ENCODE data around the gene CHST6.
"Not testable (repeated sequence)": the region's sequence is repeated elsewhere in the genome, so short reads cannot be mapped to it uniquely, and the experiment has no call there.

Gene CHST6

DNA sequence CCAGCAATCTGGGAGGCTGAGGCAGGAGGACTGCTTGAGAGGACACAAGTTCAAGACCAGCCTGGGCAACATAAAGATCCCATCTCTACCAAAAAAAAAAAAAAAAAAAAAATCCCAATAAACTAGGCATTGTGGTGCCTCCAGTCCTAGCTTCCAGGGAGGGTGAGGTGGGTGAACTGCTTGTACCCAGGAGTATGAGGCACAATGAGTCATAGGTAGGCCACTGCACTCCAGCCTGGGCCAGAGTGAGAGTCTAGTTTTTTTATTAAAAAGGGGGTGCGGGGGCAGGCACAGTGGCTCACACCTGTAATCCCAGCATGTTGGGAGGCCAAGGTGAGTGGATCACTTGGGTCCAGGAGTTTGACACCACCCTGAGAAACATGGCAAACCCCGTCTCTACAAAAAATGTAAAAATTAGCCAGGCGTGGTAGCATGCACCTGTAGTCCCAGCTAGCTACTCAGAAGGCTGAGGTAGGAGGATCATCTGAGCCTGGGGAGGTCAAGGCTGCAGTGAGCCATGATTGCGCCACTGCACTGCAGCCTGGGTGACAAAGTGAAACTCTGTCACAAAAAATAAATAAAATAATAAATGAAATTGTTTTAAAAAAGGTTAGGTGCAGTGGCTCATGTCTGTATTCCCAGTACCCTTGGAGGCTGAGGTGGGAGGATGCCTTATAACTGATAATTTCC is 7.8 kb upstream of the CHST6 start:
- DNase-seq: no peak

DNA sequence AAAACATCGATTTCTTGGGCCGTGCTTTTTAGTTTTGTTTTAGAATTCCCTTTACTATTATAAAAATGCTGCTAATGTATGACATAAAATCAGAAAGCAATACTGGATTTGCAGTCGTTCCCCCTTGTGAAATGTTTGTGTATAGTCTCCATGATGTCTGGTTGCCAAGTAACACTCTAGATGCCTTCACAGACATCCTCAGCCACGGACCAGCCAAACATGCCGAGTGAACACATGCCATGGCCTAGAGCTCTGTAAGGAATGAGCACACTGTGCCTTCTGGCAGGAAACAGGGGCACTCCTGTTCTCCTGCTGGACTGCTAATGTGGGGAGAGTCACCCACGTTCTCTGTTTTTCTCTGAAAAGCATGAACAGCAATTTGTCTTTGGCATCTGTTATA is 6.6 kb upstream of the CHST6 start:
- DNase-seq: not testable (repeated sequence)

DNA sequence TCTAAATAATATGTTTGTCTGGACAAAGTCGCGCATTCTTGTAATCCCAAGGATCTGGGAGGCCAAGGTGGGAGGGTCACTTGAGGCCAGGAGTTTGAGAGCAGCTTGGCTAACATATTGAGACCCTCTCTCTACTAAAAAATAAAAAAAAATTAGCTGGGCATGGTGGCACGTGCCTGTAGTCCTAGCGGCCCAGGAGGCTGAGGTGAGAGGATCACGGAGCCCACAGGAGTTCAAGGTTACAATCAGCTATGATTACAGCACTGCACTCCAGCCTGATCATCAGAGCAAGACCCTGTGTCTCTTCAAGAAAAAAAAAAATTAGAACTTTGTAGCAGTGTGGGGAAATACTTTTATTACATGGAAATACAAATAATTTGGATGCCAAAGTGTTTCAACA is 6.1 kb upstream of the CHST6 start:
- no peak for DNase-seq

DNA sequence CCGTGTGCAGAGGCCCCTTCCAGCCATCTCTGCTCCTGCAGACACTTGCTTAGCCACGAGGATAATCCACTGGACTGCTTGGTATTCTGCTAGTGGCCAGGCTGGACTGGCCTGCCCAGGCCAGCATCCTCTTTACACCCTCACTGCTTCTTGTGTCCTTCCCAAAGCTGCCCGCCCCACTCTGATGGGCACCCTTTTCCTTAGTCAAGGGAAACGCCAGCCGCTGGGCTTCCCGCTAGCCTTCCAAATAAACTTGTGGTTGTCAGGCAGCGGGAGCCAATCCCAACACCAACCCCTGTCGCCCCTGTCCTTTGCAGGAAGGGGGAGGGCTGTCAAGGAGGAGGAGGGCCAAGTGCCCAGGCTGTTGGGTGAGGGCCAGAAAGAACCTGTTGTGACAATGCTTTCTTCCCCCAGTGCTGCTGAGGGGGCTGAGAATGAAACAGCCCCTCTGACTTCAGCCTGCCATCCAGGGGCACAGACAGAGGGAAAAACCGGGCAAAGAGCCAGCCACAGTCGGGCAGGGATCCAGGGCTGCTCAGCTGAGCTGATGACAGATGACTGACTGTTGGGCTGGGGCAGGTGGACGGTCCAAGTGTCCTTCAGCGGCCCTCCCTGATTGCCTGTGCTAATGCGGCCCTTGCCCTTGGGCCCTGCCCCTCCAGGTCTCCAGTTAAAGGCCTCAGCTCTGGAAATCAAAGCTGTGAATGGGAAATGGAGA is 3.5 kb upstream of the CHST6 start:
- not testable (repeated sequence) for DNase-seq

DNA sequence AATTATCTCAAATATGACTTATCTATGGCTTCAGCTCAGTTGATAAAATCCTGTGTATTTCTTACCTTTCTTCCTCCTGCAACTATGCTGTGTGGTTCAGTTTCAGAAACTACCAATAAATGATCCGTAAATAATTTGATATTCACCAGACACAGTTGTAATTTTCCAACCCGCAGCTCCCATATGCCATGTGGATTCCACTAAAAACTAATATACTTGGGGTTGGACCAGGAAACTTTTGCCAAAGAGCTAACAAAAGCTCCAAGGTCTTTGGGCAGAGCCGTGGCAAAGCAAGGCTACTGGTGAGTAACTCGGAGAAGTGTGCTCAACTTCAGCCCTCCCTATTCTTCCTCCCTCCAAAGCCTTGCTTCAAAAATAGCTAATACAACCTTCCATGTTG is 2.3 kb upstream of the CHST6 start:
- no peak for DNase-seq

DNA sequence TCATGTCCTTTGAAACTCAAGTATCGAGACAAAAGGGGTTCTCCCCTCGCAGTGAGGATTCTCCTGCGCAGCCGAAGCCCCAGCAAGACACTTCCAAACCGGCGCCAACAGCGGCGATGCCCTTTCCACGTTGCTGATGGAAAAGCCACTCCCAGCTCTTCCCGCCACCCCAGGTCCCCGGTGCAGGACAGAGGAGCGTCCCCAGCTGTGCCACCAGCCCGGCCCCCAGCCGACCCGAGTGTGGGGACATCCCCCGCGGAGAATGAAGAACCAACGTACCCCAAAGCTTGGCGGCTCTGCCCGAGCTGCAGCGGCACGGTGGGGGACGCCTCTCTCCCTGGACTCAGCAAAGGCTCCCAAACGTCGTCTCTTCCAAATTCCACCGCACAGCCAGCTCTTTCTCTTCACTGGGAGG is 573 bp downstream of the CHST6 start:
- no peak for DNase-seq

DNA sequence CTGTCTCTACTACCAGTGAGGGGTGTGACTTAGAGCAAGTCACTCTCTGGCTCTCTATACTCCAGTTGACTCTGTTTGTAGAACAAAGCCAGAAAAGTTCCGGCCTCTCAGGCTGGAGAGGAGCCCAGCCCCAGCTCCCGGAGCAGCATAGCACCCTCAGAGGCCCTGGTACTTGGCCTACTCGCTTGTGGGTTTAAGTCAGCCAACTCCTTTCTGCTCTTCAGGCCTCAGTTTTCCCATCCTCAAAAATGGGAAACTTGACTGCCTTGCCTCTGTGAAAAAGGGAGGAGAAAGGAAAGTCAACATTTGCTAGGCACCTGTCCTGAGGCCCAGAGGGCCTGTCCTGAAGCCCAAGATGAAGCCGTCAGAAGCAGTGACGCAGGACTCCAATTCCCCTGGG is 1.1 kb downstream of the CHST6 start:
- DNase-seq: no peak

DNA sequence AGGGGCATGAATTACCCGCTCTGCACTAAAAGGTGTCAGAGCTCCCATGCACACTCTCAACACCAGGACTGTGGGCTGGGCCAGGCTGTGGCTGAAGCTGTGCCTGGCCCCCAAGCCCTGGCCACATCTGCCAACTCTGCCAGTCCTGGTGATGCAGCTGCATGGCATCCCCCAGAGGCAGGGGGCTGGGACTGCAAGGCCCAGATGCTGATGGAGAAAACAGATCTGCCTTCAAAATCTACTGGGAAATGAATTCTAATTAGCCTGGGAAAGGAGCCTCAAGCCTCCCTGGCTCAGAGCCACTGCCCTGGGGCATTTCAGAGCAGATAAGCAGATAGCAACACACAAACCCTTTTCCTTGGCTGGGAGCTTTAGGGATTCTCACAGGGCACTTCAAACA is 3.4 kb downstream of the CHST6 start:
- DNase-seq: no peak

DNA sequence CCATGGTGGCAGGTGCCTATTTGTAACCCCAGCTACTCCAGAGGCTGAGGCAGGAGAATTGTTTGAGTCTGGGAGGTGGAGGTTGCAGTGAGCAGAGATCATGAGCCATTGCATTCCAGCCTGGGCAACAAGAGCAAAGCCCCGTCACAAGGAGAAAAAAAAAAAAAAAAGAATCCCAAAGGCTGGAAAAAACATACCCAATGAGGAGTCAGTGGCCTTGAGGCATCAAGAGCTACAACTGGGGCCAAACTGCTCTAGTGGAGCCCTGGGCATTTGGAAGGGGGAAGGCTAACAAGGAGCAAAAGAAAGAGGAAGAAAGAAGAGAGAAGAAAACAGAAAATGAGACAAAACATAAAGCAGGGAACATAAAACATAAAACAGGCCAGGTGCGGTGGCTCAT is 6.9 kb downstream of the CHST6 start:
- no peak for DNase-seq

DNA sequence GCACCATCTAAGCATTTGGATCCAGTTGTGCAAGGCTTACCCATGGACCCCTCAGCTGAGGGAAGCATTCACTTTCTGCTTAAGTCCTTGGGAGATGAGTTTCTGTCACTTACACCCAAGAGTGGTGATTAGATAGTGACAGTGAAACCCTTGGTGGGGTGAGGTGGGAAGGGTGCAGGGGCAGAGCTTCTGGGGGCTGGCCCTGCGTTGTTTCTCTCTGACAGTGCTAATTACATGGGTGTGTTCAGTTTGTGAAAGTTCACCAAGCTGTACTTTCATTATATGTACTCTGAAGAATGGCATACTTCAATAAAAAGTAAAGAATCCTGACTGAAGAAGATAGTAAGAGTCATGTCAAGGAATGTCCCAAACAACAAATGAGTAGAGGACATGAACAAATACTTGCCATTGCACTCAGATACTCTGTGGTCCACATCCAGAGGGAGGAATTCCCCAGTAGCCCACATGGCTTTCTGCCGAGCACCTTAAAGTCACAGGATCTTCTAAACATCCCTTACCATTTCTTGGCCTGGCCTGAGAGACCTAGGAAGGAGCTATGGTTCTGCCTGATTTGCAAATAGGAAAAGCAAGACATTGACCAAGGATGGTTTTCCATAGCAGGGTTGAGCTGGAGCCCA is 8.4 kb downstream of the CHST6 start:
- DNase-seq: no peak

DNA sequence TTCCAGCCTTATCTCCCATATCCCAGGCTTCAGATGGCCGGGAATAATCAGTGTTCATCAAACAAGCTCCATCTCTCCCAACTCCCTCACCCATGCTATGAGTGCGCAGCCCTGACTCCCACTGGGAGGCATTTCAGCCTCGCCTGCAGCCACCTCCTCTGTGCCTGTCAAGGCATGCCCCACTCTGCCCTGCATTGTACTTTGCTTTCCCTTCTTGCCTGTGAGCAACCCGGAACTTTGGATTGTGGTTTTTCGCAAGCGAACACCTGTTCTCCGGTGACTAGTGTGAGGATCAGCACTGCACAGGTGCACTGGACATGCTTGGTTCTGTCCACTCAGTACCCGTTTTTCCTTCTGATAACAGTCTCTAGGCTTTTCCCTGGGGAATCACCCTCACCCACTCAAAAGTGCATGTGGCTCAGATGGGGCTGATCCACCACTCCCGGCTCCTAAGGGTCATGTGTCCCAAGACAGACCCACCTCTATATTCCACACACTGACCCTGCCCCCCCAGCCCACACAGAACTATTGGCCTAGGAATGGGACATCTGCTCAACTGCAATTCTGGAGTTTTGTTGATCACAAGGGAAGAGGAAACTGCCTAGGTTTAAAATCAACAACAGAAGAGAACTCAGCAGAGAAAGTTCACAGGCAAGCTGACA is 9.1 kb downstream of the CHST6 start:
- no peak for DNase-seq

DNA sequence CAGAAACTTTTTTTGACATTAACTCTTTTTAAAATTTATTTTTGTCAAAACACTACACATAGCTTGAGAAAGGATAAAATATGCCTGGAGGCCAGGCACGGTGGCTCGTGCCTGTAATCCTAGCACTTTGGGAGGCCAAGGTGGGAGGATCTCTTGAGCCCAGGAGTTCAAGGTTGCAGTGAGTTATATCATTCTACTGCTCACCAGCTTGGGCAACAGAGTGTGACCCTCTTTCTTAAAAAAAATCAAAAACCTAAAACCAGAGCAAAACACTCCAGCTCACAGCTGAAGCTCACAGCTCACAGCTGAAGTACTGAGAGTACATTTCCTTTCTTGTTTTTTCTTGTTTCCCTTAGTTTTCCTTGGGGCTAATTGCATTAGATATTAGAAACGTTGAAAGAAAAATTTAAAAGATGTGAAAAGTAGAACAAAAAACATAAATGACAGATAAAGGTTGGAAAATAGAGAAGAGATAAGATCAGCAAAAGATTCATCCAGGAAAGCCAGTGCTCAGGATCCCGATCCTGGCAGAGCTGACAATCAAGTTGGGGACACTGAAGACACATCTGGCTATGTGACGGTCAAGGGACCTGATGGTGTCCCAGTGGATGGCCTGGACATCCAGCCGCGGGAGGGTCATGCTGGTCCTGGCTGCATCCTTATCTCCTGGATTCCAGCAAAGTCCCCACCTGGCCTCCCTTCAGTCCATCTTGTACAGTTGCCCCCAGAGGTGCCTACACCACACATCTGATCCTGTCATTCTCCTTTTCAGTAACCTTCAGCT is 9.8 kb downstream of the CHST6 start:
- no peak for DNase-seq

DNA sequence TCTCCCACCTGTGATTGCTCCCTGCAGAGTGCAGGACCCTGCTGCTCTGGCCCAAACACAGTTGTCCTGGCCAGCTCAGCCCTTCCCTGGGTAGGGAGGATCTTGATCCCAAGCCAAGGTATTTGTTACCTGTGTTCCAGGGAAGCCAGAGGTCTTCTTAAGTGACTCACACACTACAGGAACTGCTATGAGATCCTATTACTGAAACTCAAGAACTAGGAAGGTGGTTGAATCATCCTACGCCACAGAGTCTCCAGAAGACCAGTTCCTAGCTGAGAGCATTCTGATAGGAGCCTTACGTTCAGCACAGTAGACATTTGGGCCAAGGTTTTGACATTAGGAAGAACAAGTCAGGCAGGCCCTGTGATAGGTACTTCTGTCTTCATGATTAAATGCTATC is 12.0 kb downstream of the CHST6 start:
- DNase-seq: no peak

DNA sequence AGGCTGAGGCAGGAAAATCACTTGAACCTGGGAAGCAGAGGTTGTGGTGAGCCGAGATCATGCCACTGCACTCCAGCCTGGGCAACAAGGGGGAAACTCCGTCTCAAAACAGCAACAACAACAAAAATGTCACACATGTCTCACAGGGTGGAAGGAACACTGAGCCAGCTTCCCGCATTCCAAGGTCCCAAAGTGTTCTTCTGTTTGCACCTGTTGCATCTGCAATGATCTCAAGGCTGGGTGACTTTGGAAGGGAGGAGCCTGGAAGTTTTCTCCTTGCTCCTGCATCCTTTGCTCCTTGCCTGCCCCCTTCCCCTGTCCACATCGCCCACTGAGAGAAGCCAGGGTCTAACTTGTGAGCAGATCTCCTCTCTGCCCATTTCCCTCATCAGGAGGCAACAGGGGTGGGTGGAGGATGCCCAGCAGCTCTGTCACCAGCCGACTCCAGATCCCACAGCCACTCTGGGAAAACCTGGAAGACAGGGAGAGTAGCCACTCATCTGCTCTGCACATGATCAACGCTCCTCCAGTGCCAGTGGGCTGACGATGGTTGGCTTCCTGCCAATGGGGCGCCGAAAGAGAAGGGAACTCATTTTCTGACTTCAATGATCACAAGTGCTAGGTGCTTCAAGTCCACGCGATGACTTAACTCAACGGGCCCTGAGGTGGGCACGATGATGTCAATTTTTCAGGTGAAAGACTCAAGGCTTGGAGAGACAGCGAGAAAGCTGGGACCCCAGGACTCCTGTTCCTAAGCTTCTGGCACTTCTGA is 12.6 kb downstream of the CHST6 start:
- no peak for DNase-seq

DNA sequence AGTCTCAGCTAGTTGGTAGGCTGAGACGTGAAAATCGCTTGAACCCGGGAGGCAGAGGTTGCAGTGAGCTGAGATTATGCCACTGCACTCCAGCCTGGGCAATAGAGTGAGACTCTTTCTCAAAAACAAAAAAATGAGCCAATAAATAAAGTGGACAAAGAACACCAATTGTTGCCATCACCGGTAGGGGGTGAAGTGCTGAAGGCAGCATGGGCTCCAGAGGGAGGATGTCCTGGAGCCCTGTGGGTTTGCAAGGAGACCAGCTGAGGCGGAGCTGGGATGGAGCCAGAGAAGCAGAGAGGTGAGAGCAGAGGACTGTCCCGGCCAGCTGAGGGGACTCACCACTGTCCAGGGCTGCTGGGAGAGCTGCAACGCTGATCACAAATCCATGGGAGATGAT is 13.8 kb downstream of the CHST6 start:
- DNase-seq: no peak

DNA sequence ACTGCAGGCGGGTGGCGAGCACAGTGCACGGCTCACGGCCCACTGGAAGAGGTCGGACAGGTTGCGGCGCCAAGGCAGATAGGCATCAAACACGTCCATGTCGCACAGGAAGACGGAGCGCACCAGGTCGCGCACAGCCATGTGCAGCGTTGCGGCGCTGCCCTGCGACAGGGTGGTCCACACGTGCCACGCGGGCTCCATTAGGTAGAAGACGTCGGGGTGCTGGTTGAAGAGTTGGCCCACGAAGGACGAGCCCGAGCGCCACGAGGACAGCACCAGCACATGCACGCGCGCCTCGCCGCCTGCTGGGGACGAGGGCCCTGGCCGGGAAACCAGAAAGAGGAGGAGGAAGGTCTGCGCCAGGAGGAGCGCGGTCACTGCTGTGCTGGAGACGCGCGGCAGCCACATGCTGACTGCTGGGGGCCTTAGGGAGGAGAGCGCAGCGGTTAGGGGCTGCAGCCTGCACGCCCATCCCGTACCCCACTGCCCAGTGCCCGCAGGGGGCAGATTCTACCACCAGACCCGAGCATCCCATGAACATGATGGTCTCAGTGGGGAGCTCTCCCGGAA is 15.7 kb downstream of the CHST6 start:
- DNase-seq: no peak

DNA sequence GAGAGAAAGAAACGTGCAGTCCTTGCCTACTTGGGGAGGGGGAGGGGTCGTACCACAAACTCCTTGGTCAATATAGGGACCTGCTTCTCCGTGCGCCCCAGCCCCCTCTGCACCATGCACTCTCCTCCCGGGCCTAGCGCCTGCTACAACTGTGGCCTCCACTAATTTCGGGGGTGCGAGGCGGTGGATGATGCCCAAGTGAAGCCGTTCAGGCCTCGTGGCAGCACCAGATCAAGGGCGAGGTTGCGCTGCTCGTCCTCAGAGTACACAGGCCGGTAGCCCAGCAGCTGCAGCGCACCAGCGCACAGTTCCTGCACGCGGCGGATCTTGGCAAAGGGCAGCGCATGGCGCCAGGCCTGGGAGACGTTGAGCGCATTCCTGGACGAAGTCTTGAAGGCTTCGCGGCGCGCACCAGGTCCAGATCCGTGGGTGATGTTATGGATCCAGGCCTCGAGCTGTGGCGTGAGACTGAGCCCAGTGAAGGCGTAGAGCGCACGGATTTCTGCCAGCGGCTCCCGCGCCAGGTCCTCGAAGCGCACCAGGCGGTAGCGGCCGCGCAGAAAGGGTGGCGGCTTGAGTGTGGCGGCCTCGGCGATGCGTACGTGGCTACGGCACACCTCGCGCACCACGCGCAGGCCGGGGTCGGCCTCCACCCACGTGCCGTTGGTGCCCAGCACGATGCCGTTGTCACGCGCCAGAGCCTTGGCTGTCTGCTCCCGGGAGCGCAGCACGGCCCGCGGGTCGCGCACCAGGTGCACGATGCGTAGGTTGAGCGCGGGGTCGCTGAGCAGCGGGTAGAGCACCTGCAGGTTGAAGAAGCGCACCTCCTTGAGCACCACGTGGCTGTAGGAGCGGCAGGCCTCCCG is 16.5 kb downstream of the CHST6 start:
- no peak for DNase-seq

DNA sequence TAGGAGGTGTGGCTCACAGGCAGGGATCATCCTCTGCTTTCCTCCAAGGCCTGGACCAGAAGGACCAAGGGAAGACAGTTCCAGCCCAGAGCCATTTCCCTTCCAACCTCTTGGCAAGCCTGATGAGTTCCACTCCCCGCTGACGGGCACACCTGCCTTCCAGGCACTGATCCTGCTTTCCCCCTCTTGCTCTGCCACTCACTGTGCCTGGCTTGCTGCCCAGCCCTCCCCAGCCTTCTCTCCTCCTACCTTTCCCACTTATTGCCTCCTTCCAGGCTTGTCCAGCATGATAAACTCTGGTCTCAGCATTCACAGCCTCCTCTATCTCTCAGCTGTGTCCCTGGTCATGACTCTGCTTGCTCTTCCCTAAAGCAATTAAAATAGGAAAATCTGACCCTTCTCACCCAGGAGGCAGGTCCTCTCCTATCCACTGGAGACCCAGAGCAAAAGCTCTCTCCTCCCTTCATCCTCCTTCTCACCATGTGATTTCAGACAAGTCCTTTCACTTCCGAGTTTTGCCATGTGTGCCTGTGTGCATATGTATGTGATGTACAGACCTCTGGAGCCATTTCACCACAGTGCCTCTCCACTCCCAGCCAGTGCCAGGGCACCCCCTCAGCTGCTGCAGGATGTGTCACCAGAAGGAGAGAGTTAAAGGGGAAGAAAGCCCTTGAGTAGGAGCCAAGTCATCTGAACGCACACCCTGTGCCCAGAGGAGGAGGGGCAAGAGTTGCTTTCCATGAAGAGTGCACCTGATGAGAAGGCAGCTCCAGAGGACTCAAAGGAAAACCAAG is 17.4 kb downstream of the CHST6 start:
- no peak for DNase-seq

DNA sequence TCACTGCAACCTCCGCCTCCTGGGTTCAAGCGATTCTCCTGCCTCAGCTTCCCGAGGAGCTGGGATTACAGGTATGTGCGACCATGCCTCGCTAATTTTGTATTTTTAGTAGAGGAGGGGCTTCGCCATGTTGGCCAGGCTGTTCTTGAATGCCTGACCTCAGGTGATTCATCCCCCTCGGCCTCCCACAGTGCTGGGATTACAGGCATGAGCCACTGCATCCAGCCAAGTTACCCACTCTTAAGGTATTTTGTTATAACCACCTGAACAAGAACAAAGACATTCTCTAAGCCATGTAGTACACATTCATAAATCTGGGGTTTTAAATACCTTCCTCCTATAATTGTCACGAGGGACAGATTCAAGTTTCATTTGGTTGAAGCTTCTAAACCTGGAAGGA is 18.4 kb downstream of the CHST6 start:
- no peak for DNase-seq

DNA sequence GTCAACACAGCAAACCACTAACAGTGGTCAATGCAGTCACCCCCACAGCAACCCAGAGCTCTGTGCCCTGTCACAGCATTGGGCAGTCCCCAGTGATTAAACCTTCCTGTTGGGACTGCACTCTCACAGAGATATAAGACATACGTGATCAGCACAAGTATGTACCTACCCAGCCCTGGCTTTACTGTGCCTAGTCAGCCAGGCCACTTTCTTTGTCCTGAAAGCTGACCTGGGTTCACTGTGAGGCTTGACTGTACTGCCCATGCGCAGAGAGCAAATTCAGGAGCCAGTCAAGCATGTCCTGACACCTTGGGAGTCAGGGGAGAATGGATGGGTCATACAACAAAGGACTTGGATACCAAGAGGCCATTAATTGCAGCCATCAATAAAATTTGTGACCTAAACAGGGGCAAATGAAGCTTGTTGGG is 19.8 kb downstream of the CHST6 start:
- no peak for DNase-seq
